H9 (cell line): ENCODE measurements around the gene ADGRB3. TPM values are rescaled to one million over a fixed set of nuclear protein-coding genes. Genes with fewer than 3 reads are reported as not detected.

Experiments used
- DNase-seq: peaks from one replicate; pipeline ENCODE4 v3.0.0-alpha.2; 2017
- H2AFZ ChIP-seq: one replicate; pipeline ENCODE4 v1.6.1; 2013; ENCODE audit warnings: mild to moderate bottlenecking, low read length, control low read depth, moderate library complexity
- H2AK5ac ChIP-seq: 2 replicates; pipeline ENCODE4 v1.6.1; 2013; ENCODE audit warnings: low read length, control low read depth, mixed read lengths; ENCODE audit not compliant: insufficient read length
- H2BK120ac ChIP-seq: one replicate; pipeline ENCODE4 v1.6.1; 2013; ENCODE audit warnings: low read depth, mild to moderate bottlenecking, low read length, control low read depth, inconsistent platforms; ENCODE audit not compliant: poor library complexity, severe bottlenecking
- H2BK12ac ChIP-seq: 2 replicates; pipeline ENCODE4 v1.6.1; 2013; ENCODE audit warnings: low read length, control low read depth, mixed read lengths, low read depth; ENCODE audit not compliant: insufficient read length
- H2BK15ac ChIP-seq: 2 replicates; pipeline ENCODE4 v1.6.1; 2013; ENCODE audit warnings: low read depth, low read length, control low read depth
- H2BK20ac ChIP-seq: one replicate; pipeline ENCODE4 v1.6.1; 2013; ENCODE audit warnings: low read depth, mild to moderate bottlenecking, low read length, control low read depth, inconsistent platforms; ENCODE audit not compliant: poor library complexity, severe bottlenecking
- H2BK5ac ChIP-seq: 2 replicates; pipeline ENCODE4 v1.6.1; 2013; ENCODE audit warnings: low read length, control low read depth, mixed read lengths; ENCODE audit not compliant: insufficient read length
- H3K14ac ChIP-seq: 2 replicates; pipeline ENCODE4 v1.6.1; 2013; ENCODE audit warnings: low read length, control low read depth; ENCODE audit not compliant: insufficient read depth
- H3K18ac ChIP-seq: 2 replicates; pipeline ENCODE4 v1.6.1; 2013; ENCODE audit warnings: low read depth, mild to moderate bottlenecking, mixed read lengths, low read length, control low read depth; ENCODE audit not compliant: insufficient read length
- H3K23ac ChIP-seq: 2 replicates; pipeline ENCODE4 v1.6.1; 2013; ENCODE audit warnings: low read length, control low read depth, mixed read lengths, low read depth; ENCODE audit not compliant: insufficient read length
- H3K23me2 ChIP-seq: 2 replicates; pipeline ENCODE4 v1.6.1; 2013; ENCODE audit warnings: low read depth, mild to moderate bottlenecking, mixed read lengths, low read length, control low read depth; ENCODE audit not compliant: insufficient read length, poor library complexity, severe bottlenecking
- H3K27ac ChIP-seq: 2 replicates; pipeline ENCODE4 v1.5.1; 2013; ENCODE audit warnings: low read length, control low read depth, mixed read lengths, low read depth; ENCODE audit not compliant: insufficient read length
- H3K27me3 ChIP-seq: 2 replicates; pipeline ENCODE4 v1.6.1; 2013; ENCODE audit warnings: low read length, control low read depth, inconsistent platforms; ENCODE audit not compliant: insufficient read depth
- H3K4ac ChIP-seq: 2 replicates; pipeline ENCODE4 v1.6.1; 2013; ENCODE audit warnings: low read depth, mild to moderate bottlenecking, control low read depth, inconsistent platforms, low read length, moderate library complexity
- H3K4me1 ChIP-seq: 2 replicates; pipeline ENCODE4 v1.6.1; 2013; ENCODE audit warnings: low read length, control low read depth, inconsistent platforms; ENCODE audit not compliant: insufficient read depth
- H3K4me2 ChIP-seq: 2 replicates; pipeline ENCODE4 v1.6.1; 2013; ENCODE audit warnings: low read length, control low read depth, mixed read lengths; ENCODE audit not compliant: insufficient read length, insufficient read depth
- H3K56ac ChIP-seq: 2 replicates; pipeline ENCODE4 v1.6.1; 2013; ENCODE audit warnings: low read depth, mild to moderate bottlenecking, mixed read lengths, low read length, control low read depth; ENCODE audit not compliant: insufficient read length
- H3K79me1 ChIP-seq: 2 replicates; pipeline ENCODE4 v1.6.1; 2013; ENCODE audit warnings: low read depth, mild to moderate bottlenecking, moderate library complexity, low read length, control low read depth, inconsistent platforms; ENCODE audit not compliant: insufficient read depth, poor library complexity, severe bottlenecking
- H3K79me2 ChIP-seq: 2 replicates; pipeline ENCODE4 v1.6.1; 2013; ENCODE audit warnings: low read length, control low read depth, inconsistent platforms; ENCODE audit not compliant: insufficient read depth
- H3K9ac ChIP-seq: 2 replicates; pipeline ENCODE4 v1.6.1; 2013; ENCODE audit warnings: low read length, control low read depth, mixed read lengths; ENCODE audit not compliant: insufficient read length; ENCODE audit errors: extremely low read depth
- H3K9me3 ChIP-seq: one replicate; pipeline ENCODE4 v1.6.1; 2013; ENCODE audit warnings: low read depth, low read length, inconsistent platforms; ENCODE audit not compliant: control insufficient read depth
- H3T11ph ChIP-seq: one replicate; pipeline ENCODE4 v1.6.1; 2013; ENCODE audit warnings: mild to moderate bottlenecking, low read length, control low read depth, inconsistent platforms
- H4K20me1 ChIP-seq: one replicate; pipeline ENCODE4 v1.6.1; 2013; ENCODE audit not compliant: control insufficient read depth, insufficient read length, insufficient read depth
- H4K5ac ChIP-seq: 2 replicates; pipeline ENCODE4 v1.6.1; 2013; ENCODE audit warnings: low read depth, mild to moderate bottlenecking, mixed read lengths, low read length, control low read depth; ENCODE audit not compliant: insufficient read length
- H4K8ac ChIP-seq: replicated peaks from 2 replicates; pipeline ENCODE4 v1.6.1; 2013; ENCODE audit warnings: low read length, control low read depth, mixed read lengths, low read depth; ENCODE audit not compliant: insufficient read length
- H4K91ac ChIP-seq: 2 replicates; pipeline ENCODE4 v1.6.1; 2013; ENCODE audit warnings: low read depth, mild to moderate bottlenecking, moderate library complexity, mixed read lengths, low read length, control low read depth; ENCODE audit not compliant: insufficient read length
- H3K27ac Mint-ChIP-seq, 3 experiments: 2 replicates in 2 of 3; 3 replicates in 1 of 3; pipeline ENCODE4 v1.8.0; 2020 to 2021; ENCODE audit warnings: mixed read lengths in 3 of 3, mild to moderate bottlenecking in 1 of 3, moderate library complexity in 1 of 3
- H3K27me3 Mint-ChIP-seq: 2 replicates; pipeline ENCODE4 v1.8.0; 2021; ENCODE audit warnings: low read depth, mild to moderate bottlenecking, moderate library complexity, mixed read lengths
- H3K36me3 Mint-ChIP-seq, 3 experiments: 2 replicates in 2 of 3; 3 replicates in 1 of 3; pipeline ENCODE4 v1.8.0; 2020 to 2021; ENCODE audit warnings: low read depth in 3 of 3, mixed read lengths in 3 of 3; ENCODE audit not compliant: insufficient read depth in 1 of 3
- H3K4me1 Mint-ChIP-seq, 2 experiments: 2 replicates each; pipeline ENCODE4 v1.8.0; 2020; ENCODE audit warnings: mixed read lengths in 2 of 2
- H3K4me3 Mint-ChIP-seq, 2 experiments: 2 replicates in 1 of 2; 3 replicates in 1 of 2; pipeline ENCODE4 v1.8.0; 2020 to 2021; ENCODE audit warnings: mild to moderate bottlenecking in 2 of 2, mixed read lengths in 2 of 2, moderate library complexity in 1 of 2
- H3K9me3 Mint-ChIP-seq, 2 experiments: 2 replicates in 1 of 2; 3 replicates in 1 of 2; pipeline ENCODE4 v1.8.0; 2020; ENCODE audit warnings: mild to moderate bottlenecking in 2 of 2, mixed read lengths in 2 of 2, moderate library complexity in 1 of 2
- CTCF ChIP-seq: fragments of 200-600 bp; sonication (generic); conservative IDR thresholded peaks from 3 replicates; pipeline ENCODE4 v1.8.0; 2021; ENCODE audit warnings: antibody characterized with exemption, mild to moderate bottlenecking
- total RNA-seq: library from RNA; stranded (reverse); gene quantifications from 2 replicates; pipeline ENCODE4 v1.2.1, GENCODE V29; 2021

Gene ADGRB3
- total RNA-seq, 1 experiment from 2014 or later = 0.37 TPM

DNA sequence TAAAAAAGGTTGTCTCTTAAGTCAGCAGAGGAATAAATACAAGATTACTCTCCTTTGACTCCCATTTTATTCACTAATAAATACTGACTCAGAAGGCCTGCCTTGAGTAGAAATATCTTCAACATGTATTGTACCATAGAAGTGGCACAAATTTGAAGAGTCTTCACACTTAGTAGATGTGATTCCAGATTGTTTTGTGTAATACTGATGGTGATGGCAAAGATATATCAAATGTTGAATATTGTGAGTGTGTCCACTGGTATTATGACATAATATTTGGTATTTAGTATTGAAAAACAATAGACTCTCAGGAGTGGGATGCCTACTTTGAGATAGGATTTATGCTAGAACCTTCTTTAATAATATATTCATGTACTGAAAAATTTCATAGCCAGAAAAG lies 7.0 kb downstream of the ADGRB3 start:
- no peak for DNase-seq
- H3K27ac Mint-ChIP-seq = no peak overlapping the region
- H3K4me3 Mint-ChIP-seq = no peak overlapping the region
- H4K91ac ChIP-seq = no peak overlapping the region
- H2BK15ac ChIP-seq = no peak overlapping the region
- TF ChIP-seq CTCF = no peak
- no peak overlapping the region for H3K27ac ChIP-seq
- no peak overlapping the region for H2AFZ ChIP-seq
- H2BK5ac ChIP-seq = no peak overlapping the region
- no peaks in the 10 kb centered on the region for H4K20me1 ChIP-seq
- no peak overlapping the region for H2AK5ac ChIP-seq
- no peak overlapping the region for H3K9ac ChIP-seq
- H3K14ac ChIP-seq = no peak overlapping the region
- H4K8ac ChIP-seq = no peak overlapping the region
- H3K23ac ChIP-seq = no peak overlapping the region
- H3K27me3 ChIP-seq = peaks cover 4% of the 10 kb centered on the region; the same call in 1 of the 2 replicates
- H3K9me3 Mint-ChIP-seq = no peaks in the 10 kb centered on the region; a peak in 1 of 5 replicates
- H3K36me3 Mint-ChIP-seq = no peaks in the 10 kb centered on the region
- peaks cover 15% of the 10 kb centered on the region for H3K23me2 ChIP-seq
- no peak overlapping the region for H3K4ac ChIP-seq
- H3K9me3 ChIP-seq = no peaks in the 10 kb centered on the region
- H3K18ac ChIP-seq = no peak overlapping the region
- H3K79me2 ChIP-seq = no peaks in the 10 kb centered on the region
- peaks cover 18 to 19% of the 10 kb centered on the region in 2 experiments for H3K4me1 Mint-ChIP-seq
- H3K79me1 ChIP-seq = no peaks in the 10 kb centered on the region
- H2BK120ac ChIP-seq = no peak overlapping the region
- H3K27me3 Mint-ChIP-seq = peaks cover 42% of the 10 kb centered on the region
- H4K5ac ChIP-seq = no peak overlapping the region
- no peak overlapping the region for H2BK20ac ChIP-seq
- peaks cover 6% of the 10 kb centered on the region; the same call in 1 of the 2 replicates for H3K4me1 ChIP-seq
- H3T11ph ChIP-seq = no peak overlapping the region
- no peak overlapping the region for H2BK12ac ChIP-seq
- no peak overlapping the region for H3K56ac ChIP-seq
- H3K4me2 ChIP-seq = no peak overlapping the region
